Kidney (tissue), 14 donors: ENCODE results near the gene DIPK1C. TPM values are rescaled to one million over a fixed set of nuclear protein-coding genes. Genes with fewer than 3 reads are reported as not detected.
A peak's percentile ranks its signal among the peaks of the same experiment; 100 is the strongest.

Experiments
- DNase-seq, 5 donors: peaks; one replicate each; pipeline ENCODE4 v3.0.0-alpha.2; 2013 to 2020
- FAIRE-seq: peaks from 2 replicates; lab custom pipeline; 2012; peaks lifted over from hg19 to GRCh38; lab: Jason Lieb, UNC
- H3K27ac ChIP-seq, 2 donors: one replicate each; pipeline ENCODE4 v1.7.0; 2013; ENCODE audit warnings: low read depth in 2 of 2, low read length in 2 of 2, inconsistent platforms in 1 of 2
- H3K27me3 ChIP-seq: one replicate; pipeline ENCODE4 v1.7.1; 2013; ENCODE audit warnings: low read length, inconsistent platforms; ENCODE audit not compliant: control insufficient read depth, insufficient read depth
- H3K36me3 ChIP-seq, 3 donors: one replicate each; pipeline versions ENCODE4 v1.7.0 to v1.7.1; 2013; ENCODE audit warnings: low read length in 3 of 3, control low read depth in 1 of 3, inconsistent platforms in 1 of 3; ENCODE audit not compliant: insufficient read depth in 3 of 3, control insufficient read depth in 2 of 3
- H3K4me1 ChIP-seq, 3 donors: one replicate each; pipeline versions ENCODE4 v1.7.0 to v1.7.1; 2013; ENCODE audit warnings: low read length in 3 of 3, inconsistent platforms in 1 of 3, low read depth in 1 of 3; ENCODE audit not compliant: control insufficient read depth in 2 of 3, insufficient read depth in 2 of 3
- H3K4me3 ChIP-seq, 3 donors: one replicate each; pipeline versions ENCODE4 v1.7.0 to v1.8.1; 2013; ENCODE audit warnings: low read length in 3 of 3, control low read depth in 1 of 3, inconsistent platforms in 1 of 3
- H3K9ac ChIP-seq, 3 donors: one replicate each; pipeline versions ENCODE4 v1.7.0 to v1.7.1; 2013; ENCODE audit warnings: low read length in 3 of 3, control low read depth in 1 of 3, inconsistent platforms in 1 of 3
- H3K9me3 ChIP-seq, 3 donors: one replicate each; pipeline versions ENCODE4 v1.7.0 to v1.7.1; 2013; ENCODE audit warnings: low read length in 3 of 3, control low read depth in 1 of 3, inconsistent platforms in 1 of 3; ENCODE audit not compliant: control insufficient read depth in 2 of 3, insufficient read depth in 1 of 3
- CTCF ChIP-seq: IDR thresholded peaks from 3 replicates; pipeline ENCODE4 v1.5.1; 2012; ENCODE audit warnings: mild to moderate bottlenecking, moderate library complexity, borderline replicate concordance; ENCODE audit not compliant: insufficient read depth; ENCODE audit errors: extremely low read depth
- intact Hi-C: fragments of 100-400 bp; cut with DNase I; formaldehyde crosslinking; loops from one replicate; pipeline ENCODE4 v1.11.1; 2022
- polyA plus RNA-seq: library from polyadenylated mRNA; stranded (reverse); fragments of 350-450 nt; fragmentation: Illumina TruSeq; extraction: RNeasy Lipid Tissue Mini Kit (QIAGEN cat#74804); gene quantifications from one replicate; pipeline ENCODE4 v1.2.3, GENCODE V29; 2014; ENCODE audit warnings: low read depth, low replicate concordance; ENCODE audit not compliant: insufficient read depth
- total RNA-seq: library from RNA; stranded (reverse); fragmentation: NEBNext Ultra II Directional; extraction: Animal tissue kit (Norgen Biotek cat#: 25700); gene quantifications from one replicate; pipeline ENCODE4 v1.2.1, GENCODE V29; 2021
- donor health status: control.
- donor health status: control.
- donor health status: control.
- donor health status: control.
- donor health status: control.
- donor health status: DM: yes; HTN: yes; CAD: no.
- donor health status: Normal renal cell carcinoma (clear cell type).

DIPK1C gene
- total and polyA plus RNA-seq, 2 donors from 2014 or later: 0.09 TPM; not detected in 1

- peak; percentile 62 for TF ChIP-seq CTCF
Observed at GRCh38 chr18:74476140-74476539, 19.0 kb upstream of the DIPK1C start.

GRCh38 chr18:74473976-74474640, 17.0 kb upstream of the DIPK1C start:
- Histone ChIP-seq H3K4me1 (no peaks in the 10 kb centered on the region), H3K27ac (no peak overlapping the region), H3K9ac (no peak overlapping the region), H3K9me3 (no peaks in the 10 kb centered on the region), H3K4me3 (no peak overlapping the region), H3K27me3 (no peaks in the 10 kb centered on the region), H3K36me3 (no peaks in the 10 kb centered on the region)
- no peak for TF ChIP-seq CTCF
- intact Hi-C loops: no loop called here
- FAIRE-seq: no peak
- no peak for DNase-seq

More at GRCh38 chr18:74476140-74476539, 19.0 kb upstream of the DIPK1C start:
- DNase-seq (peak in 3 of 5 donors; percentile 53 to 72 (median 56)), FAIRE-seq (no peak)
- intact Hi-C loops: no loop called here
- H3K27me3 ChIP-seq: no peaks in the 10 kb centered on the region
- no peak overlapping the region for H3K4me3 ChIP-seq
- H3K9me3 ChIP-seq: no peaks in the 10 kb centered on the region
- H3K9ac ChIP-seq: no peak overlapping the region
- H3K36me3 ChIP-seq: no peaks in the 10 kb centered on the region
- H3K27ac ChIP-seq: no peak overlapping the region
- H3K4me1 ChIP-seq: no peaks in the 10 kb centered on the region

- no peak for DNase-seq
- FAIRE-seq: no peak
- intact Hi-C loops: no loop called here
- no peak overlapping the region for H3K4me3 ChIP-seq
- TF ChIP-seq CTCF: no peak
- H3K27ac ChIP-seq: no peak overlapping the region
- H3K9ac ChIP-seq: no peak overlapping the region
- H3K4me1 ChIP-seq: no peaks in the 10 kb centered on the region
- no peaks in the 10 kb centered on the region for H3K27me3 ChIP-seq
- no peaks in the 10 kb centered on the region for H3K36me3 ChIP-seq
- no peaks in the 10 kb centered on the region for H3K9me3 ChIP-seq
Observed at GRCh38 chr18:74472312-74472711, 15.2 kb upstream of the DIPK1C start.
